Measurements from ENCODE around the gene PROZ.

The PROZ gene

DNA sequence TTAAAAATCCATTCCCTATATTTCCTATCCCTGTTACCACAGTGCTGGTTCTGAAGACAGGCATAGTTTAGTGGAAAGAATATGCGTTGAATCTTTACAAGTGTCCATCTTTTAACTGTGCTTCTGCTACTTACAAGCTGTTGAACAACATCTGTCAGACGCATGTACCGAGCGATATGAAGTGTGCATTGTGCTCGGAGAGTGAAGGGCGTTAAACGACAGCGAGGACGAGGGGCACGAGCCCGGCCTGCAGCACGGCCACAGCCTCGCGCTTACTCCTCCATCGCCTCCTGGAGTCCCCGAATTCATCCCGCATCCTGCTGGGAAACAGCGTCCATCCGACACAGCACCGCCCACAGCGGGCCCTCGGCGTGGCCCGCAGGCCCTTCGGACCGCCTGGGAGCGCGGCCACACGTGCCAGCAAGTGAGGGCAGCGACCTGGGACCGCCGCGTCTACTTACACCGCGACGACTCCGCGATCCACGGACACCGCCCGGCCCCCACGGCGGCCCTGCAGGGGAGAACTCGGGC is 49.5 kb downstream of the PROZ start:
- TF ChIP-seq, protein P1, sequence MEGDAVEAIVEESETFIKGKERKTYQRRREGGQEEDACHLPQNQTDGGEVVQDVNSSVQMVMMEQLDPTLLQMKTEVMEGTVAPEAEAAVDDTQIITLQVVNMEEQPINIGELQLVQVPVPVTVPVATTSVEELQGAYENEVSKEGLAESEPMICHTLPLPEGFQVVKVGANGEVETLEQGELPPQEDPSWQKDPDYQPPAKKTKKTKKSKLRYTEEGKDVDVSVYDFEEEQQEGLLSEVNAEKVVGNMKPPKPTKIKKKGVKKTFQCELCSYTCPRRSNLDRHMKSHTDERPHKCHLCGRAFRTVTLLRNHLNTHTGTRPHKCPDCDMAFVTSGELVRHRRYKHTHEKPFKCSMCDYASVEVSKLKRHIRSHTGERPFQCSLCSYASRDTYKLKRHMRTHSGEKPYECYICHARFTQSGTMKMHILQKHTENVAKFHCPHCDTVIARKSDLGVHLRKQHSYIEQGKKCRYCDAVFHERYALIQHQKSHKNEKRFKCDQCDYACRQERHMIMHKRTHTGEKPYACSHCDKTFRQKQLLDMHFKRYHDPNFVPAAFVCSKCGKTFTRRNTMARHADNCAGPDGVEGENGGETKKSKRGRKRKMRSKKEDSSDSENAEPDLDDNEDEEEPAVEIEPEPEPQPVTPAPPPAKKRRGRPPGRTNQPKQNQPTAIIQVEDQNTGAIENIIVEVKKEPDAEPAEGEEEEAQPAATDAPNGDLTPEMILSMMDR (IDR thresholded peaks at IDR 0.05; ENCODE audit: extremely low read depth, missing control alignments), result no peak
- DNase-seq (ENCODE audit: low spot score), result peak; percentile 29

DNA sequence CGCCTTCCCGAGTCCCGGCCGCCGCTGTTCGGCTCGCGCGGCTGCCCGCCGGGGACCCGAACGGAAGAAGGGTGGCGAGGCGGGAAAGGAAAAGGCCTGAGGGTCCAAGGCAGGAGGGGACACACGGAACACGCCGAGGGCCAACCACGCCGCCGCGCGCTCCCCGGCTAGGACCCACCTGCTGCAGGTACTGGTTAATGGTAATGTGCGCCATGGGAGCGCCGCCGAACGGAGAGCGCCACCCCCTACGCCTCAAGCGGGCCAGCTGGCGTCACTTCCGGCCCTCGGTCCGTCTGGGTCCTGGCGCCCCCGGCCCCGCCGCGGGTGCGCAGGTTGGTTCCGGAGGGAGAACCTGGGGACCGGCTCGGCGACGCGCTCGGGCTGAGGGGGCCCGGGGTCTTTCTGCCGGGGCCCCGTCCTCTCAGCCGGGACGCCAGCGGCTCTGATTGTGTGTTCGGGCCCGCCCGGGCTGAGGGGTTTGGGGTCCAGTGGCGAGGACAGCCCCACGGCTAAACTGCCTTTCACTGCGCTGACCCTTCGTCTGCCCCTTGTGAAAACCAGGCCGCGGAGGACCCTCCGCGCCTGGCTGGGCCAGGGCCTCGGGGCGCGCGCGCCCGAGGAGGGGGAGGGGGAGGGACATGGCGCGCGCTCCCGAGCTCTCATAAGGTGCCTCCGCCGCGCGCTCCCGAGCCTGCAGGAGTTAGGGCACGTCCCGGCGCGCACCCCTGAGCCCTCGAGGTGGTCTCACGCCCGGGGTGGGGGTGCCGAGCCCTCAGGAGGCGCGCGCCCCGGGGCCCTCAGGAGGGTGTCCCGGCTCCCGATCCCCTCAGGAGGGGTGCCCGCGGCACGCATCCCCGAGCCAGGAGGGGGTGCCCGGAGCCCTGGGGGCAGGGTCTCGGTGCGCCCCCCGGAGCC is 50.2 kb downstream of the PROZ start, which contains the start of gene PCID2:
TSS of gene PCID2 (minus strand) at position 249 of the 915 bp plus-strand sequence. CDS start at position 214, 35 bp downstream.
- peak; percentile 97 for DNase-seq (ENCODE audit: low spot score)
- TF ChIP-seq, protein P1 (IDR thresholded peaks at IDR 0.05; ENCODE audit: extremely low read depth, missing control alignments), result no peak

DNA sequence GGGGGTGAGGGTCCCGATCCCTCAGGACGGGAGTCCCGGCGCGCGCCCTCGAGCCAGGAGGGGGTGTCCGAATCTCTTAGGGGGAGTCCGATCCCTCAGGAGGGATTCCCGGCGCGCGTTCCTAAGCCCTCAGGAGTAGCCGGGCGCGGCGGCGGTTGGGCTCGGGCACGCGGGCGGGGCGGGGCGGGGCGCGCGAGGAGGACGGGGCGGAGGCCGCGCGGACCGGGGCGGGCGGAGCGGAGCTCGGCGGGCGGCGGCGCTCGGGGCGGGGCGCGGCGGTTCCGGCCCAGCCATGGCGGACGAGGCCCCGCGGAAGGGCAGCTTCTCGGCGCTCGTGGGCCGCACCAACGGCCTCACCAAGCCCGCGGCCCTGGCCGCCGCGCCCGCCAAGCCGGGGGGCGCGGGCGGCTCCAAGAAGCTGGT is 50.9 kb downstream of the PROZ start, which contains the start of gene CUL4A:
TSS of gene CUL4A (plus strand) at position 278 of the 423 bp plus-strand sequence. CDS start at position 293, 15 bp downstream.
- TF ChIP-seq, protein P1 (IDR thresholded peaks at IDR 0.05; ENCODE audit: extremely low read depth, missing control alignments), result no peak
- DNase-seq (ENCODE audit: low spot score), result peak; percentile 93

DNA sequence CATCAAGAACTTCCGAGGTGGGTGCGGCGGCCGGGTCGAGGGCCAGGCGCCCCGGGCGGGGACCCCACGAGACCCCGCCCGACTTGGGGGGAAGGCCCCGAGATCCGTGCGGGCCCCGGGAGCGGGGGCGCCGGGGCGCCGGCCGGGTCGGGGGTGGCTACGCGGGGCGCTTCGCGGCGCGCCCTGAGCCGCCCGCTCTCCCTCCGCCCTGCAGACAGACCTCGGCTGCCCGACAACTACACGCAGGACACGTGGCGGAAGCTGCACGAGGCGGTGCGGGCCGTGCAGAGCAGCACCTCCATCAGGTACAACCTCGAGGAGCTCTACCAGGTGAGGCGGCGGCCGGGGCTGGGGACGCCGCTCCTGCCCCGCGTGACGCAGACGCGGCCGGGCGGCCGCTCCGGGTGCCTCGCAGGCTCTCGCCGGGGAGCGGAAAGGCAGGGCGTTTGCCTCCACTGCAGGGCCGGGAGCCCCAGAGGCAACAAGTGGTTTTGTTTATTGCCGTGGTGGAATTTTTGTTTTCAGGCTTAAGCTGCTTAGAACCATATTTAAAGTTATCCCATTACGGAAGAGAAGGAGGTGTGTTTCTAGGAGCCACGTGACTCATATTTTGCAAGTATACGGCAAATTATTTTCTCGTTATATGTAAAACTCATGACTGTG is 51.4 kb downstream of the PROZ start:
- TF ChIP-seq, protein P1 (IDR thresholded peaks at IDR 0.05; ENCODE audit: extremely low read depth, missing control alignments), result no peak
- DNase-seq (ENCODE audit: low spot score), result peak; percentile 80

DNA sequence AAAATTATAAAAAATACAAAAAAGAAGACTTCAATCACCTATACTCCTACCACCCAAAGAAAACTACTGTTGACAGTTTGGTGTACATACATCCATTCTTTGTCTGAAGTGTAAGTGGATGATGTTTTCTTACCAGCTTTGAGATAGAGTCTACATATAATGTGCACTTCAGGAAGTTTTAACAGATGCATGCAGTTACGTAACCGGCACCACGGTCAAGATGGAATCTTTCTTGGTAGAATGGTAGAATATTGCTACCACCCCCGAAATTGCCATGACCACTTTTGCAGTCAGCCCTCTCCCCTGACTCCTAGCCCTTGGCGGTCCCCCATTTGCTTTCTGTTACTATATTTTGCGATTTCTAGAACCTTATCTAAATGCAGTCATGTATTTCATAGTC is 52.4 kb downstream of the PROZ start:
- DNase-seq (ENCODE audit: low spot score), result no peak
- TF ChIP-seq, protein P1 (IDR thresholded peaks at IDR 0.05; ENCODE audit: extremely low read depth, missing control alignments), result no peak

DNA sequence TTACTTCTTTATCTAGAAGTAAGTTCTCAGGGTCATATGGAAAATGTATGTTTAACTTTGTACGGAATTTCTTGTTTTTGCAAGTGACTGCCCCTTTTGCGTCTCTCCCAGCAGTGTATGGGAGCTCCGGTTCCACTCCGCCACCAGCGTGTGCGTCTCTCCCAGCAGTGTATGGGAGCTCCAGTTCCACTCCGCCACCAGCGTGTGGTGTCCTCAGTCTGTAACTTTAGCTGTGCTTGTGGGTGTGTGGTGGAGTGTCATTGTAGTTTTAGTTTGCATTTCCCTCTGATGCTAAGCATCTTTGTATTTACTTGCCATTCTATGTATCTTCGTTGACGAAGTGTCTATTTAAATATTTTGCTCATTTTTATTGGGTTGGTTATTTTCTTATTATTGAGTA is 53.3 kb downstream of the PROZ start:
- TF ChIP-seq, protein P1 (IDR thresholded peaks at IDR 0.05; ENCODE audit: extremely low read depth, missing control alignments), result no peak
- DNase-seq (ENCODE audit: low spot score), result no peak
